GM18511 (cell line): ENCODE data around the gene SYNGR1.
"Not testable (repeated sequence)": the region's sequence is repeated elsewhere in the genome, so short reads cannot be mapped to it uniquely, and the experiment has no call there.

Source experiments
- ATAC-seq: cut with Tn5 transposase; IDR thresholded peaks from one replicate; pipeline ENCODE4 v1.9.1; 2021; ENCODE audit warnings: mild to moderate bottlenecking, moderate library complexity; ENCODE audit not compliant: unreplicated experiment

SYNGR1 gene

GRCh38 chr22:39350757-39351688 lies 1.2 kb downstream of the SYNGR1 start:
- no peak for ATAC-seq

GRCh38 chr22:39351689-39352214 lies 2.0 kb downstream of the SYNGR1 start:
- no peak for ATAC-seq

- ATAC-seq = no peak
These were observed 2.6 kb downstream of the SYNGR1 start for GRCh38 chr22:39352306-39352891.

GRCh38 chr22:39353346-39353745 lies 3.6 kb downstream of the SYNGR1 start:
- ATAC-seq = no peak

GRCh38 chr22:39355080-39355479 lies 5.3 kb downstream of the SYNGR1 start:
- ATAC-seq = no peak

GRCh38 chr22:39355805-39356204 lies 6.0 kb downstream of the SYNGR1 start:
- ATAC-seq = not testable (repeated sequence)

GRCh38 chr22:39356464-39356863 lies 6.7 kb downstream of the SYNGR1 start:
- ATAC-seq = no peak

- not testable (repeated sequence) for ATAC-seq
These were observed 7.6 kb downstream of the SYNGR1 start for GRCh38 chr22:39357110-39358108.

GRCh38 chr22:39358197-39358596 lies 8.4 kb downstream of the SYNGR1 start:
- not testable (repeated sequence) for ATAC-seq

- no peak for ATAC-seq
These were observed 9.9 kb downstream of the SYNGR1 start for GRCh38 chr22:39359659-39360195.

GRCh38 chr22:39360242-39360641 lies 10.5 kb downstream of the SYNGR1 start:
- no peak for ATAC-seq

GRCh38 chr22:39360674-39361413 lies 11.1 kb downstream of the SYNGR1 start:
- ATAC-seq = no peak

GRCh38 chr22:39361496-39361895 lies 11.7 kb downstream of the SYNGR1 start:
- ATAC-seq = no peak

- ATAC-seq = no peak
These were observed 12.5 kb downstream of the SYNGR1 start for GRCh38 chr22:39362271-39362670.

GRCh38 chr22:39362932-39363331 lies 13.1 kb downstream of the SYNGR1 start:
- no peak for ATAC-seq

GRCh38 chr22:39363751-39364515 lies 14.1 kb downstream of the SYNGR1 start:
- ATAC-seq = no peak

GRCh38 chr22:39364714-39365491 lies 15.1 kb downstream of the SYNGR1 start:
- no peak for ATAC-seq

GRCh38 chr22:39365492-39365780 lies 15.6 kb downstream of the SYNGR1 start:
- ATAC-seq = no peak
